NCI-H460 (cell line): ENCODE results near the gene VWA3B. TPM values are rescaled to one million over a fixed set of nuclear protein-coding genes. Genes with fewer than 3 reads are reported as not detected.
"Not testable (repeated sequence)": the region's sequence is repeated elsewhere in the genome, so short reads cannot be mapped to it uniquely, and the experiment has no call there.

ENCODE experiments used
- DNase-seq: peaks from one replicate; pipeline ENCODE4 v3.0.0-alpha.2; 2016; ENCODE audit warnings: low read depth; ENCODE audit errors: extremely low read depth
- total RNA-seq: library from RNA; depleted of rRNA; stranded (reverse); fragments of >200 nt; shearing (Covaris generic); gene quantifications from 2 replicates; pipeline ENCODE4 v1.2.3, GENCODE V29; 2014

VWA3B gene
- total RNA-seq, 1 experiment from 2014 or later: not detected

GRCh38 chr2:98084151-98084868 is 2.7 kb upstream of the VWA3B start:
- DNase-seq: no peak

- DNase-seq: no peak
Observed at GRCh38 chr2:98084869-98085238, 2.1 kb upstream of the VWA3B start.

- DNase-seq: no peak
Observed at GRCh38 chr2:98085649-98086048, 1.3 kb upstream of the VWA3B start.

GRCh38 chr2:98087447-98088020 is 567 bp downstream of the VWA3B start:
- DNase-seq: no peak

- DNase-seq: no peak
Observed at GRCh38 chr2:98088261-98088660, 1.3 kb downstream of the VWA3B start.

GRCh38 chr2:98089941-98090340 is 3.0 kb downstream of the VWA3B start:
- DNase-seq: no peak

- DNase-seq: no peak
Observed at GRCh38 chr2:98090951-98091350, 4.0 kb downstream of the VWA3B start.

- no peak for DNase-seq
Observed at GRCh38 chr2:98091738-98092137, 4.8 kb downstream of the VWA3B start.

- no peak for DNase-seq
Observed at GRCh38 chr2:98093146-98093545, 6.2 kb downstream of the VWA3B start.

- DNase-seq: no peak
Observed at GRCh38 chr2:98093611-98094010, 6.6 kb downstream of the VWA3B start.

GRCh38 chr2:98099939-98100743 is 13.2 kb downstream of the VWA3B start:
- DNase-seq: no peak

- DNase-seq: not testable (repeated sequence)
Observed at GRCh38 chr2:98102315-98102714, 15.3 kb downstream of the VWA3B start.

- no peak for DNase-seq
Observed at GRCh38 chr2:98102878-98103277, 15.9 kb downstream of the VWA3B start.

GRCh38 chr2:98108110-98108509 is 21.1 kb downstream of the VWA3B start:
- DNase-seq: no peak

- no peak for DNase-seq
Observed at GRCh38 chr2:98110741-98111140, 23.8 kb downstream of the VWA3B start.

- DNase-seq: no peak
Observed at GRCh38 chr2:98114643-98115330, 27.8 kb downstream of the VWA3B start.

GRCh38 chr2:98118161-98118560 is 31.2 kb downstream of the VWA3B start:
- DNase-seq: no peak

- no peak for DNase-seq
Observed at GRCh38 chr2:98118852-98119251, 31.9 kb downstream of the VWA3B start.

- DNase-seq: no peak
Observed at GRCh38 chr2:98121149-98121548, 34.2 kb downstream of the VWA3B start.

GRCh38 chr2:98122524-98122923 is 35.6 kb downstream of the VWA3B start:
- DNase-seq: no peak

- no peak for DNase-seq
Observed at GRCh38 chr2:98123286-98123685, 36.3 kb downstream of the VWA3B start.
